DND-41 (cell line): Measurements from ENCODE around the gene CSNK1G3.

Source experiments
- ATAC-seq: fragments of 200-7000 bp; cut with Tn5 transposase; 3 replicates; pipeline ENCODE4 v1.9.1; 2021; ENCODE audit warnings: low read depth; ENCODE audit not compliant: insufficient read depth
- DNase-seq: peaks from one replicate; pipeline ENCODE4 v3.0.0-alpha.2; 2020
- H2AFZ ChIP-seq: 2 replicates; pipeline ENCODE4 v1.6.0; 2012; ENCODE audit warnings: low read depth, low read length
- H3K27ac ChIP-seq: 2 replicates; pipeline ENCODE4 v1.5.1; 2012; ENCODE audit warnings: low read length, inconsistent platforms
- H3K27me3 ChIP-seq: fragments of 200-600 bp; sonication (generic); 2 replicates; pipeline ENCODE4 v1.6.0; 2012; ENCODE audit warnings: low read length, mild to moderate bottlenecking, inconsistent platforms; ENCODE audit not compliant: insufficient read depth, poor library complexity
- H3K36me3 ChIP-seq: 2 replicates; pipeline ENCODE4 v1.5.1; 2012; ENCODE audit warnings: low read length, inconsistent platforms; ENCODE audit not compliant: insufficient read depth
- H3K4me1 ChIP-seq: 2 replicates; pipeline ENCODE4 v1.5.1; 2012; ENCODE audit warnings: mild to moderate bottlenecking, low read length; ENCODE audit not compliant: insufficient read depth
- H3K4me2 ChIP-seq: 2 replicates; pipeline ENCODE4 v1.6.0; 2012; ENCODE audit warnings: mild to moderate bottlenecking, moderate library complexity, low read length, inconsistent platforms; ENCODE audit not compliant: insufficient read depth
- H3K4me3 ChIP-seq, 2 experiments: fragments of 200-600 bp in 1 of 2; shearing (Covaris generic) in 1 of 2; 2 replicates each; pipeline ENCODE4 v1.5.1; 2012 to 2016; ENCODE audit warnings: inconsistent platforms in 2 of 2, low read length in 2 of 2, mild to moderate bottlenecking in 2 of 2, low read depth in 1 of 2, moderate library complexity in 1 of 2
- H3K79me2 ChIP-seq: 2 replicates; pipeline ENCODE4 v1.6.0; 2012; ENCODE audit warnings: low read length, inconsistent platforms; ENCODE audit not compliant: insufficient read depth
- H3K9ac ChIP-seq: 2 replicates; pipeline ENCODE4 v1.6.0; 2012; ENCODE audit warnings: low read depth, mild to moderate bottlenecking, inconsistent platforms, low read length, moderate library complexity
- H3K9me3 ChIP-seq: 2 replicates; pipeline ENCODE4 v1.5.1; 2012; ENCODE audit warnings: low read length, moderate library complexity, mild to moderate bottlenecking, inconsistent platforms; ENCODE audit not compliant: insufficient read depth, severe bottlenecking
- H4K20me1 ChIP-seq: 2 replicates; pipeline ENCODE4 v1.6.0; 2012; ENCODE audit warnings: low read length; ENCODE audit not compliant: insufficient read depth
- EZH2 ChIP-seq: IDR thresholded peaks from 3 replicates; pipeline ENCODE4 v1.6.1; 2012; ENCODE audit warnings: borderline replicate concordance, low read depth, mild to moderate bottlenecking, moderate library complexity, low read length, inconsistent platforms; ENCODE audit not compliant: severe bottlenecking
- TF ChIP-seq, protein P1 (sequence below): IDR thresholded peaks from 2 replicates; pipeline ENCODE4 v1.5.1; 2012; ENCODE audit warnings: borderline replicate concordance, low read length, moderate library complexity, mild to moderate bottlenecking; ENCODE audit not compliant: poor library complexity, severe bottlenecking; ENCODE audit errors: extremely low read depth

Gene CSNK1G3

DNA sequence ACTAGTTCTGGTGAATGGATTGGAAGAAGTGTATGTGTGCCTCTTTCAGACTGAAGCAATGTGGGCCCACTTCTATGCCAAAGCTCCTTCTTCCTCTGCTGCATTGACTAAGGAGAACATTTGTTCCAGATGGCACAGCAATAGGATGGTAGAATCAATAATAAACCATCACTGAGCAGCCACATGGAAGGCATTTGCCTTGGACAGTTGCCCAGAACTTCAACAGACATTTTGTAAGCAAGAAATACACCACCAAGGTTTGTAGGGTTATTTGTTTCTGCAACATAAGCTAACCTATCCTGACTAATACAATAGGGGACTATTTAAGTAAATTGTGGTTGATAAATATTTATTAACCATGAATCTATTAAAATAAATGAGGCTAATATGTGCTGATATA is 37.7 kb upstream of the CSNK1G3 start:
- H3K9ac ChIP-seq = no peak overlapping the region
- no peak overlapping the region for H3K4me2 ChIP-seq
- no peak overlapping the region for H2AFZ ChIP-seq
- no peaks in the 10 kb centered on the region for H3K79me2 ChIP-seq
- H3K9me3 ChIP-seq = no peaks in the 10 kb centered on the region
- no peak for TF ChIP-seq EZH2
- TF ChIP-seq, protein P1, sequence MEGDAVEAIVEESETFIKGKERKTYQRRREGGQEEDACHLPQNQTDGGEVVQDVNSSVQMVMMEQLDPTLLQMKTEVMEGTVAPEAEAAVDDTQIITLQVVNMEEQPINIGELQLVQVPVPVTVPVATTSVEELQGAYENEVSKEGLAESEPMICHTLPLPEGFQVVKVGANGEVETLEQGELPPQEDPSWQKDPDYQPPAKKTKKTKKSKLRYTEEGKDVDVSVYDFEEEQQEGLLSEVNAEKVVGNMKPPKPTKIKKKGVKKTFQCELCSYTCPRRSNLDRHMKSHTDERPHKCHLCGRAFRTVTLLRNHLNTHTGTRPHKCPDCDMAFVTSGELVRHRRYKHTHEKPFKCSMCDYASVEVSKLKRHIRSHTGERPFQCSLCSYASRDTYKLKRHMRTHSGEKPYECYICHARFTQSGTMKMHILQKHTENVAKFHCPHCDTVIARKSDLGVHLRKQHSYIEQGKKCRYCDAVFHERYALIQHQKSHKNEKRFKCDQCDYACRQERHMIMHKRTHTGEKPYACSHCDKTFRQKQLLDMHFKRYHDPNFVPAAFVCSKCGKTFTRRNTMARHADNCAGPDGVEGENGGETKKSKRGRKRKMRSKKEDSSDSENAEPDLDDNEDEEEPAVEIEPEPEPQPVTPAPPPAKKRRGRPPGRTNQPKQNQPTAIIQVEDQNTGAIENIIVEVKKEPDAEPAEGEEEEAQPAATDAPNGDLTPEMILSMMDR = no peak
- DNase-seq = no peak
- H3K36me3 ChIP-seq = no peaks in the 10 kb centered on the region
- H4K20me1 ChIP-seq = no peaks in the 10 kb centered on the region
- no peak for ATAC-seq
- H3K4me1 ChIP-seq = no peaks in the 10 kb centered on the region
- no peak overlapping the region for H3K27ac ChIP-seq
- no peak overlapping the region for H3K4me3 ChIP-seq
- H3K27me3 ChIP-seq = no peaks in the 10 kb centered on the region

DNA sequence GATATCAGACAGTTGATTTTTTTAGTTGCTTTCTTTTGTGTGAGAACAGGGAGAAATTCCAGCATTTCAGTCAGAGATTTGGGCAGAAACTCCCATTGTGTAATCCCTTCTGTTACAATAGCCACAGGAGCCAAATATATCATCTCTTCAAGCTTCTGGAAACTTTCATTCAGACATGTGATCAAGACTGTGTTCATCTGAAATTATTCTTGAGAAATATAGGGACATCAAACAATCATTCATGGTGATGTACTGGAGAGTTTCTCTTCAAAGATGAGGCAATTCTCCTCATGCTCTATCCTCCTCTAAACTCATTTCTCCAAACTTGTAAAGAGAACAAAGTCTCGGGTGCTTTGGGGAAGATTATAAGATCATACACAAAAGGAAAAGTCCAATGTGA is 35.2 kb upstream of the CSNK1G3 start:
- no peak for TF ChIP-seq EZH2
- TF ChIP-seq, protein P1 = no peak
- no peaks in the 10 kb centered on the region for H3K9me3 ChIP-seq
- no peaks in the 10 kb centered on the region for H4K20me1 ChIP-seq

DNA sequence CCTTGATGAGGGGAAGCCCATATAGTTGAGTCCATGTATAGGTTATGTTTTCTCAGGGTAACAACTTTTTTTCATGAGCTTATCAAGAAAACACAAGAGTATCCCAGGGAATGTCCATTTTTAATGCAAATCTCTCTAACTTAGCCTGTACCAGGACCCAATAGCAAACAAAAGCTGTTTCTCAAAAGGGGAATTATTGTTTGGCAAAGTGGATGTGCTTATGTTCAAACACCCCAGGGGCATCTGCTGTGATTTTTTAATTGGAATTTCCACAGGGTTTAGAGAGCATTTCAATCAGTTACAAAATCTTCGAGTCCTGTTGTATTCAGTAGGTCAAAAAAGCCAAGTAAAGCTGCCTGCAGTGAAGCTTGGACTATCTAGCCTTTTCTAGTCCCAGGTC is 33.4 kb upstream of the CSNK1G3 start:
- H3K4me3 ChIP-seq = no peak overlapping the region
- no peaks in the 10 kb centered on the region for H3K27me3 ChIP-seq
- H3K4me1 ChIP-seq = no peaks in the 10 kb centered on the region
- no peaks in the 10 kb centered on the region for H3K9me3 ChIP-seq
- no peak for DNase-seq
- no peak for ATAC-seq
- no peaks in the 10 kb centered on the region for H3K36me3 ChIP-seq
- no peaks in the 10 kb centered on the region for H4K20me1 ChIP-seq
- no peaks in the 10 kb centered on the region for H3K79me2 ChIP-seq
- no peak overlapping the region for H3K27ac ChIP-seq
- H3K9ac ChIP-seq = no peak overlapping the region
- TF ChIP-seq, protein P1 = no peak
- TF ChIP-seq EZH2 = no peak
- H3K4me2 ChIP-seq = no peak overlapping the region
- no peak overlapping the region for H2AFZ ChIP-seq

More for the DNA sequence above, 35.2 kb upstream of the CSNK1G3 start:
- Histone ChIP-seq H3K27me3 (no peaks in the 10 kb centered on the region), H3K4me2 (no peak overlapping the region), H3K4me3 (no peak overlapping the region), H3K4me1 (no peaks in the 10 kb centered on the region), H3K27ac (no peak overlapping the region), H3K9ac (no peak overlapping the region), H3K79me2 (no peaks in the 10 kb centered on the region), H2AFZ (no peak overlapping the region), H3K36me3 (no peaks in the 10 kb centered on the region)
- no peak for ATAC-seq
- no peak for DNase-seq

DNA sequence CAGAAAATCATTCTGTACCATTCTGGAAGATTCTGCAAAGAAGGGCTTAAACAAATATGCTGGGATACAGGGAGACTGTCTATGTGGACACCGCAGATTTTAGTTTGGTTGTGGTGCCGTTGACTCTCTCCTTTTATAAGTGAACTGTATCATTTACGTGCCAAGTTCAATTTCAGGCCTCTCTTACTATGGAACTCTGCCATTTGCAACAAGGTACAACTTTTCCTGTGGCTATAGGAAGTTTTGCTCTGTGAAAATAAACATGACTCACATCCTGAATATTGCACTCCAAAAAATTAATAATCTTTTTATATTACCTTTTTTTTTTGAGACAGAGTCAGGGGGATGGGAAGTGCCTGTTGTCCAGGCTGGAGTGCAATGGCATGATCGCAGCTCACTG is 29.7 kb upstream of the CSNK1G3 start:
- no peaks in the 10 kb centered on the region for H3K79me2 ChIP-seq
- TF ChIP-seq, protein P1 = no peak
- TF ChIP-seq EZH2 = no peak
- no peaks in the 10 kb centered on the region for H3K36me3 ChIP-seq
- H4K20me1 ChIP-seq = no peaks in the 10 kb centered on the region
- H3K27ac ChIP-seq = no peak overlapping the region
- no peaks in the 10 kb centered on the region for H3K9me3 ChIP-seq
- H3K9ac ChIP-seq = no peak overlapping the region
- H3K4me2 ChIP-seq = no peak overlapping the region
- DNase-seq = no peak
- no peak overlapping the region for H2AFZ ChIP-seq
- peaks cover under 1% of the 10 kb centered on the region for H3K27me3 ChIP-seq
- no peak overlapping the region for H3K4me3 ChIP-seq
- no peaks in the 10 kb centered on the region for H3K4me1 ChIP-seq
- ATAC-seq = no peak
